Choroid plexus epithelial cell (primary cell): ENCODE results near the gene APBB2.
A peak's percentile ranks its signal among the peaks of the same experiment; 100 is the strongest.

Experiments used
- DNase-seq: peaks from one replicate; pipeline ENCODE4 v3.0.0-alpha.2; 2010; ENCODE audit warnings: low read depth
- H3K4me3 ChIP-seq: 2 replicates; pipeline ENCODE4 v1.5.1; 2011; ENCODE audit warnings: low read depth, mild to moderate bottlenecking, control low read depth, low read length, moderate library complexity
- TF ChIP-seq, protein P1 (sequence below): conservative IDR thresholded peaks from 2 replicates; pipeline ENCODE4 v1.5.1; 2011; ENCODE audit warnings: low read depth, mild to moderate bottlenecking, control low read depth, inconsistent platforms, low read length, moderate library complexity

APBB2 gene

GRCh38 chr4:41214136-41214824, at the start of gene APBB2:
Gene APBB2, minus strand, starts transcription at chr4:41214542. Its CDS starts 181,288 bp downstream, at chr4:41033254.
- peak; percentile 98 for DNase-seq
- TF ChIP-seq, protein P1, sequence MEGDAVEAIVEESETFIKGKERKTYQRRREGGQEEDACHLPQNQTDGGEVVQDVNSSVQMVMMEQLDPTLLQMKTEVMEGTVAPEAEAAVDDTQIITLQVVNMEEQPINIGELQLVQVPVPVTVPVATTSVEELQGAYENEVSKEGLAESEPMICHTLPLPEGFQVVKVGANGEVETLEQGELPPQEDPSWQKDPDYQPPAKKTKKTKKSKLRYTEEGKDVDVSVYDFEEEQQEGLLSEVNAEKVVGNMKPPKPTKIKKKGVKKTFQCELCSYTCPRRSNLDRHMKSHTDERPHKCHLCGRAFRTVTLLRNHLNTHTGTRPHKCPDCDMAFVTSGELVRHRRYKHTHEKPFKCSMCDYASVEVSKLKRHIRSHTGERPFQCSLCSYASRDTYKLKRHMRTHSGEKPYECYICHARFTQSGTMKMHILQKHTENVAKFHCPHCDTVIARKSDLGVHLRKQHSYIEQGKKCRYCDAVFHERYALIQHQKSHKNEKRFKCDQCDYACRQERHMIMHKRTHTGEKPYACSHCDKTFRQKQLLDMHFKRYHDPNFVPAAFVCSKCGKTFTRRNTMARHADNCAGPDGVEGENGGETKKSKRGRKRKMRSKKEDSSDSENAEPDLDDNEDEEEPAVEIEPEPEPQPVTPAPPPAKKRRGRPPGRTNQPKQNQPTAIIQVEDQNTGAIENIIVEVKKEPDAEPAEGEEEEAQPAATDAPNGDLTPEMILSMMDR: peak; percentile 71
- peak within 1 kb of the TSS; percentile 91 for H3K4me3 ChIP-seq

DNA sequence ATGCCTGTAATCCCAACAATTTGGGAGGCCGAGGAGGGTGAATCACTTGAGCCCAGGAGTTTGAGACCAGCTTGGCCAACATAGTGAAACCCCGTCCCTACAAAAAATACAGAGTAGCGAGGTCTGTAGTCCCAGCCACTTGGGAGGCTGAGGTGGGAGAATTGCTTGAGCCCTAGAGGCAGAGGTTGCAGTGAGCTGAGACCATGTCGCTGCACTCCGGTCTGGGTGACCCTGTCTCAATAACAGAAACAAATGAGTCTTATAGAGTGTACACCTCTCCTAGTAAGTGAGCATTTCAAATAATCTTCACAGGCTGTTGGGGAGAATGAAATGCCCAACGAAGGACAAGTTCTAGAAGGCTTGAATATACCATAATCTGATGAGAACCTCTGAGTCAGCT, 47.9 kb upstream of the APBB2 start:
- no peak overlapping the region for H3K4me3 ChIP-seq
- TF ChIP-seq, protein P1: no peak
- DNase-seq: no peak

DNA sequence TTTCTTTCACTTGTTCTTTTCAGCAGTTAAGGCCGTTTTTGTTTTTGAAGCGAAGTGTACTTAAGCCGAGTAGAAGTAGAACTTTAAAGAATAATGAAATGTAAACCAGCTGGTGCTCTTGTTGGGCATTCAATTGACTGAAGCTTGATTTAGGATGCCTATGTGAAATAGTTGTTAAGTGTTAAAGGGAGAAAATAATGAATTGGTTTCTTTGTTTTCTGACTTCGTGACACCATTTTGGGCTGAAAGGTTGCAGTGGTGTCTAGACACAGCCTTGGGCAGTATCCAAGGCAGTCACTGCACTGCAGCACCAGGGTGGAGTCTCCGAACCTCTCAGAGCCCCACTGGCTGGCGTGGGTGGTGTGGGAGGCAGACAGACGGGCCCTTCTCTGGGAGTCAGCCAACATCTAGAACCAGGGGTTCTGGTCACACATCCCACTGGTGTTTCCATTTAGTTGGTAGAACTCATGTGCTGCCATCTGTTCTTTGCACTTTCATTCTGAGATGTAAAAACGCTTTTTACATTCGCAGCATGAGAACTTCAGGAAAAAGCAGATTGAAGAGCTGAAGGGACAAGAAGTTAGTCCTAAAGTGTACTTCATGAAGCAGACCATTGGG, 45.9 kb upstream of the APBB2 start:
- H3K4me3 ChIP-seq: no peak overlapping the region
- TF ChIP-seq, protein P1: no peak
- DNase-seq: no peak

GRCh38 chr4:41258783-41259182, 44.4 kb upstream of the APBB2 start:
- peak; percentile 87 for DNase-seq
- peak overlapping the region; percentile 88 for H3K4me3 ChIP-seq
- TF ChIP-seq, protein P1: peak; percentile 75

DNA sequence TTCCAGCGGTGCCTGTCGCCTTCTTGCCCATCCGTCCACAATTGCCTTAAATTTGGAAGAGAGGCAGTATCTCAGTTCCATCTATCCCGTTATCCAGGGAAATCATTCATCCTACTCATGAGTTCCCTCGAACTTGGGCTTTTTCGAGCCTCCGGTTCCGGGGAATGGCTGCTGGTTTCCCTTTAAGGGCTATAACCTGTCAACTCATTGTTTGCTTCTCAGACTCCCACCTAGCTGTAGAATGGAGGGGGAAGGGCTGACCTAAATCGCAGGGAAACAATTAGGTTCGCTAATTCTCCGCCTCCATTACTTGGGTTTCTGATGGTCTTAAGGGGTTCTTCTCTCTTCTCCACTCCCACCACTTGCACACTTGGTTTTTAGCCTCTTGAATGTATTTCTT, 43.6 kb upstream of the APBB2 start:
- TF ChIP-seq, protein P1: no peak
- peak overlapping the region; percentile 88 for H3K4me3 ChIP-seq
- DNase-seq: peak; percentile 13

GRCh38 chr4:41257257-41257901, 43.0 kb upstream of the APBB2 start:
- peak; percentile 66 for DNase-seq
- H3K4me3 ChIP-seq: peak overlapping the region; percentile 88
- TF ChIP-seq, protein P1: no peak
